ENCODE results near the gene CLN6. TPM values are rescaled to one million over a fixed set of nuclear protein-coding genes. Genes with fewer than 3 reads are reported as not detected.

The CLN6 gene
- total RNA-seq, result 10 to 100 TPM in 2 of 4 donors, 1 to 10 TPM in 2; 1.8 to 34.0 (median 13.1) TPM

GRCh38 chr15:68229386-68230156 lies at the start of gene CLN6:
Gene CLN6, minus strand, starts transcription at chr15:68229728. Its CDS starts 144 bp downstream, at chr15:68229584.
- H3K4me3 ChIP-seq, result peak within 1 kb of the TSS; percentile 74 to 90
- no peaks in the 10 kb centered on the region for H3K36me3 ChIP-seq
- peak in 1 of 4 experiments; percentile 18 for TF ChIP-seq CTCF (IDR thresholded peaks at IDR 0.05)
- TF ChIP-seq POLR2A (IDR thresholded peaks at IDR 0.05), result peak in 1 of 2 donors; percentile 58
- no peaks in the 10 kb centered on the region for H3K27me3 ChIP-seq
- H3K9me3 ChIP-seq, result no peaks in the 10 kb centered on the region
- peaks cover 0 to 5% of the 10 kb centered on the region in 2 donors for H3K4me1 ChIP-seq
- H3K27ac ChIP-seq, result peak within 1 kb of the TSS; percentile 71 to 86
- intact Hi-C loops (cut with DNase I; ENCODE audit: low total_unique reads), result no loop called here
- peak; percentile 77 to 80 for DNase-seq

- TF ChIP-seq CTCF (IDR thresholded peaks at IDR 0.05) (no peak), POLR2A (IDR thresholded peaks at IDR 0.05) (no peak)
- DNase-seq, result no peak
- Histone ChIP-seq H3K36me3 (no peaks in the 10 kb centered on the region), H3K27me3 (no peaks in the 10 kb centered on the region), H3K27ac (peak overlapping the region; percentile 99), H3K9me3 (no peaks in the 10 kb centered on the region), H3K4me1 (peaks cover 0 to 5% of the 10 kb centered on the region in 2 donors), H3K4me3 (peak overlapping the region; percentile 80 to 83)
- intact Hi-C loops (cut with DNase I; ENCODE audit: low total_unique reads), result no loop called here
Observed at GRCh38 chr15:68278595-68279405, 49.3 kb upstream of the CLN6 start.

- Histone ChIP-seq H3K9me3 (no peaks in the 10 kb centered on the region), H3K4me1 (peaks cover 0 to 10% of the 10 kb centered on the region in 2 donors), H3K4me3 (peak overlapping the region; percentile 80 to 83), H3K27me3 (no peaks in the 10 kb centered on the region), H3K27ac (peak overlapping the region; percentile 99), H3K36me3 (no peaks in the 10 kb centered on the region)
- intact Hi-C loops (cut with DNase I; ENCODE audit: low total_unique reads), result no loop called here
- TF ChIP-seq POLR2A (IDR thresholded peaks at IDR 0.05) (no peak), CTCF (IDR thresholded peaks at IDR 0.05) (no peak)
- DNase-seq, result peak in 1 of 2 donors; percentile 58
Observed at GRCh38 chr15:68278345-68278594, 48.7 kb upstream of the CLN6 start.

- H3K4me3 ChIP-seq, result peak within 1 kb of the TSS; percentile 80 to 83
- peak; percentile 90 to 91 for DNase-seq
- intact Hi-C loops (cut with DNase I; ENCODE audit: low total_unique reads), result no loop called here
- no peaks in the 10 kb centered on the region for H3K36me3 ChIP-seq
- no peaks in the 10 kb centered on the region for H3K27me3 ChIP-seq
- H3K9me3 ChIP-seq, result no peaks in the 10 kb centered on the region
- H3K27ac ChIP-seq, result peak within 1 kb of the TSS; percentile 99
- H3K4me1 ChIP-seq, result peaks cover 0 to 13% of the 10 kb centered on the region in 2 donors
- TF ChIP-seq CTCF (IDR thresholded peaks at IDR 0.05) (peak in 2 of 4 experiments; percentile 37 to 48), POLR2A (IDR thresholded peaks at IDR 0.05) (peak; percentile 27 to 74)
Observed at GRCh38 chr15:68277603-68278344, 48.2 kb upstream of the CLN6 start, which contains the start of gene FEM1B. Gene FEM1B, plus strand, starts transcription at chr15:68277745. Its CDS starts 673 bp downstream, at chr15:68278418.
